Testis (tissue), 2 donors: ENCODE data around the gene CASP3.

Source experiments
- POLR2A ChIP-seq: fragments of 450-650 bp; IDR thresholded peaks from one replicate; pipeline ENCODE4 v1.6.1; 2017; ENCODE audit warnings: antibody characterized with exemption, mild to moderate bottlenecking, moderate library complexity
- TF ChIP-seq, protein P1 (sequence below), 3 experiments: fragments of 450-650 bp in 2 of 3; fragments of 200-600 bp in 1 of 3; sonication (generic) in 1 of 3; IDR thresholded peaks; one replicate each; pipeline ENCODE4 v1.5.1; 2016 to 2019; ENCODE audit warnings: antibody characterized with exemption in 3 of 3, mild to moderate bottlenecking in 2 of 3, moderate library complexity in 1 of 3

DNA sequence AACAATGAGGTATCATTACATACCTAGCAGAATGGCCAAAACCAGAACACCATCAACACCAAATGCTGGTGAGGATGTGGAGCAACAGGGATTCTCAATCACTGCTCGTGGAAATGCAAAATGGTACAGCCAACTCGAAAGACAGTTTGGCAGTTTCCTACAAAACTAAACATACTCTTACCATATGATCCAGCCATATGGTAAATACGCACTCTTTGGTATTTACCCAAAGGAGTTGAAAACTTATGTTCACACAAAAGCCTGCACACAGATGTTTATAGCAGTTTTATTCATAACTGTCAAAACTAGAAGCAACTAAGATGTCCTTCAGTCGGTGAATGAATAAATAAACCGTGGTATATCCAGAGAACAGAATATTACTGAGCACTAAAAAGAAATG is 7.8 kb downstream of the CASP3 start:
- TF ChIP-seq, protein P1, sequence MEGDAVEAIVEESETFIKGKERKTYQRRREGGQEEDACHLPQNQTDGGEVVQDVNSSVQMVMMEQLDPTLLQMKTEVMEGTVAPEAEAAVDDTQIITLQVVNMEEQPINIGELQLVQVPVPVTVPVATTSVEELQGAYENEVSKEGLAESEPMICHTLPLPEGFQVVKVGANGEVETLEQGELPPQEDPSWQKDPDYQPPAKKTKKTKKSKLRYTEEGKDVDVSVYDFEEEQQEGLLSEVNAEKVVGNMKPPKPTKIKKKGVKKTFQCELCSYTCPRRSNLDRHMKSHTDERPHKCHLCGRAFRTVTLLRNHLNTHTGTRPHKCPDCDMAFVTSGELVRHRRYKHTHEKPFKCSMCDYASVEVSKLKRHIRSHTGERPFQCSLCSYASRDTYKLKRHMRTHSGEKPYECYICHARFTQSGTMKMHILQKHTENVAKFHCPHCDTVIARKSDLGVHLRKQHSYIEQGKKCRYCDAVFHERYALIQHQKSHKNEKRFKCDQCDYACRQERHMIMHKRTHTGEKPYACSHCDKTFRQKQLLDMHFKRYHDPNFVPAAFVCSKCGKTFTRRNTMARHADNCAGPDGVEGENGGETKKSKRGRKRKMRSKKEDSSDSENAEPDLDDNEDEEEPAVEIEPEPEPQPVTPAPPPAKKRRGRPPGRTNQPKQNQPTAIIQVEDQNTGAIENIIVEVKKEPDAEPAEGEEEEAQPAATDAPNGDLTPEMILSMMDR (IDR thresholded peaks at IDR 0.05): no peak
- no peak for TF ChIP-seq POLR2A
